ENCODE data around the gene MYL9. TPM values are rescaled to one million over a fixed set of nuclear protein-coding genes. Genes with fewer than 3 reads are reported as not detected.

MYL9 gene
- total and polyA plus RNA-seq, 2 donors from 2014 or later, result 294 to 576 TPM

- intact Hi-C loops (cut with DNase I), result no loop called here
- FAIRE-seq, result no peak
Observed at GRCh38 chr20:36525620-36526365, 15.5 kb upstream of the MYL9 start.

DNA sequence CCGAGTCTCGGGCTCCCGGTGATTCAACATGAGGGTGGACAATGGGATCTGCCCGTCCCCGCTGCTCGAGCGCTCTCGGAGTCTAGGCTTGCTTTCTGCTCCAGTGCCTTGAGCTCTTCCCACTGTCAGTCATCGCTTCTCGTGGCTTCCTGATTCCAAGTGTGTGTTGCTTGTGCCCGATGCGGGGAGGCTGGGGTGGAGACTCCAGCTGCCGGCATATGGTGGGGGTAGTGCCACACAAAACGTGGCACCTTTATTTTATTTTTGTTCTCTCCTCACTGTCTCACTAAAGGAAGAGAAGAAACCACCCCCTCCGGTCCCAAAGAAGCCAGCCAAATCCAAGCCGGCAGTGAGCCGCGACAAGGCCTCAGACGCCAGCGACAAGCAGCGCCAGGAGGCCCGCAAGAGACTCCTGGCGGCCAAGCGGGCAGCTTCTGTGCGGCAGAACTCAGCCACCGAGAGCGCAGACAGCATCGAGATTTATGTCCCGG lies 14.8 kb upstream of the MYL9 start:
- Histone ChIP-seq H3K36me3 (ENCODE audit: control insufficient read depth in 2 of 3, insufficient read depth in 3 of 3, low read length in 3 of 3) (peaks cover 6 to 26% (median 14%) of the 10 kb centered on the region in 3 donors), H3K9ac (ENCODE audit: low read length in 3 of 3) (no peak overlapping the region), H3K27me3 (ENCODE audit: control insufficient read depth, insufficient read depth, low read length) (no peaks in the 10 kb centered on the region), H3K4me1 (ENCODE audit: control insufficient read depth in 2 of 3, insufficient read depth in 2 of 3, low read depth in 1 of 3, low read length in 3 of 3) (no peaks in the 10 kb centered on the region), H3K27ac (ENCODE audit: low read depth in 2 of 2, low read length in 2 of 2) (no peak overlapping the region), H3K9me3 (ENCODE audit: control insufficient read depth in 2 of 3, insufficient read depth in 1 of 3, low read length in 3 of 3) (no peaks in the 10 kb centered on the region), H3K4me3 (ENCODE audit: low read length in 3 of 3) (no peak overlapping the region)
- no peak for FAIRE-seq
- TF ChIP-seq CTCF (IDR thresholded peaks at IDR 0.05; ENCODE audit: borderline replicate concordance, extremely low read depth, insufficient read depth), result no peak
- DNase-seq, result peak in 1 of 5 donors; percentile 48
- intact Hi-C loops (cut with DNase I), result no loop called here

More at GRCh38 chr20:36525620-36526365, 15.5 kb upstream of the MYL9 start:
- H3K27me3 ChIP-seq (ENCODE audit: control insufficient read depth, insufficient read depth, low read length), result no peaks in the 10 kb centered on the region
- H3K27ac ChIP-seq (ENCODE audit: low read depth in 2 of 2, low read length in 2 of 2), result no peak overlapping the region
- TF ChIP-seq CTCF (IDR thresholded peaks at IDR 0.05; ENCODE audit: borderline replicate concordance, extremely low read depth, insufficient read depth), result no peak
- H3K4me3 ChIP-seq (ENCODE audit: low read length in 3 of 3), result no peak overlapping the region
- DNase-seq, result peak in 1 of 5 donors; percentile 35
- no peaks in the 10 kb centered on the region for H3K9me3 ChIP-seq (ENCODE audit: control insufficient read depth in 2 of 3, insufficient read depth in 1 of 3, low read length in 3 of 3)
- no peaks in the 10 kb centered on the region for H3K4me1 ChIP-seq (ENCODE audit: control insufficient read depth in 2 of 3, insufficient read depth in 2 of 3, low read depth in 1 of 3, low read length in 3 of 3)
- peaks cover 6 to 28% (median 14%) of the 10 kb centered on the region in 3 donors for H3K36me3 ChIP-seq (ENCODE audit: control insufficient read depth in 2 of 3, insufficient read depth in 3 of 3, low read length in 3 of 3)
- no peak overlapping the region for H3K9ac ChIP-seq (ENCODE audit: low read length in 3 of 3)

DNA sequence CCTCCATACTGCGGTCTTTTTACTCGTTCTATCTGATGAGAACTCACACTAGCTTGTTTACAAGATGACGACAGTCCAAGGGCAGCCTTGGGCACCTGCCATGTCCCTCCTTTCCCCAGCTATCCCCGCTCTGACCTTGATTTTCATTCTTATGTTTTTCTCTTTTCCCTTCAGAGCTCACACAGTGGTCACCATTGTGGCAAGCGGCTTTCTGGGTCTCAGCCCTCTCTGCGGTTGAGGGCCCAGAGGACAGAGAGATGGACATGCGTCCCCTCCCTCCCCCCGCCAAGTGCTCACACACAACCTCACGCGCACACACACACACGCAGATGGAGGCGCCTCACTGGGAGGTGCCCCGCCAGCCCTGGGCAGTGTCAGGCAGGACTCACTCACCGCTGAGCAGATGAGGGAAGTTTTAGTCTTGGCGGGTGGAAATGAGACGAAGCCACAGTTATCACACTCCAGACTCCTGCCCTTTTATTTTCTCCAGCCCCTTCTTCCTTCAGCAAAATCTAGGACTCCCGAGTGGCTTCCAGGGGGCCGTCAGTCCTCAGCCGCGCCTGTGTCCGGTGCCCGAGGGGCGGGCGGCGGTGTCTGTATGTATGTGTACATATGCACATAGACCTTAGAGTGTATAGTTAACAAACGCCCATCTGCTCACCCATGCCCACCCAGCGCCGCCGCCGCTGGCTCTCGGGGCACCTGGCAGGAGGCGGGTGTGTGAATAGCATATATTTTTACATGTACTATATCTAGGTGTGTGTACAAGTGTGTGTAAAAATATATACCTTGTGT lies 13.8 kb upstream of the MYL9 start:
- Histone ChIP-seq H3K4me1 (ENCODE audit: control insufficient read depth in 2 of 3, insufficient read depth in 2 of 3, low read depth in 1 of 3, low read length in 3 of 3) (no peaks in the 10 kb centered on the region), H3K9ac (ENCODE audit: low read length in 3 of 3) (no peak overlapping the region), H3K9me3 (ENCODE audit: control insufficient read depth in 2 of 3, insufficient read depth in 1 of 3, low read length in 3 of 3) (no peaks in the 10 kb centered on the region), H3K36me3 (ENCODE audit: control insufficient read depth in 2 of 3, insufficient read depth in 3 of 3, low read length in 3 of 3) (peaks cover 6 to 23% (median 14%) of the 10 kb centered on the region in 3 donors), H3K4me3 (ENCODE audit: low read length in 3 of 3) (no peak overlapping the region), H3K27me3 (ENCODE audit: control insufficient read depth, insufficient read depth, low read length) (no peaks in the 10 kb centered on the region), H3K27ac (ENCODE audit: low read depth in 2 of 2, low read length in 2 of 2) (no peak overlapping the region)
- intact Hi-C loops (cut with DNase I), result no loop called here
- FAIRE-seq, result no peak
- DNase-seq, result peak in 1 of 5 donors; percentile 40
- TF ChIP-seq CTCF (IDR thresholded peaks at IDR 0.05; ENCODE audit: borderline replicate concordance, extremely low read depth, insufficient read depth), result no peak

Data from kidney (tissue), 14 donors.